HepG2 (cell line): ENCODE measurements around the gene ZDHHC11. TPM values are rescaled to one million over a fixed set of nuclear protein-coding genes. Genes with fewer than 3 reads are reported as not detected.

Source experiments
- ARHGAP35 ChIP-seq: sonication (generic); formaldehyde crosslinking; IDR thresholded peaks from 2 replicates; pipeline ENCODE4 v1.9.0; 2022; ENCODE audit warnings: mild to moderate bottlenecking, inconsistent platforms, moderate library complexity, missing genetic modification reagents, borderline replicate concordance
- ATF7 ChIP-seq, 2 experiments: fragments of 450-650 bp in 1 of 2; sonication (generic) in 1 of 2; formaldehyde crosslinking in 1 of 2; IDR thresholded peaks; 2 replicates each; pipeline versions ENCODE4 v1.4.0 to v1.6.1; 2016 to 2020; ENCODE audit warnings: antibody characterized with exemption in 1 of 2, mild to moderate bottlenecking in 1 of 2, missing genetic modification reagents in 1 of 2
- CHD4 ChIP-seq: fragments of 200-600 bp; sonication (generic); IDR thresholded peaks from 2 replicates; pipeline ENCODE4 v1.7.0; 2017; ENCODE audit warnings: mild to moderate bottlenecking, low read length, borderline replicate concordance
- EED ChIP-seq: sonication (generic); formaldehyde crosslinking; IDR thresholded peaks from 2 replicates; pipeline ENCODE4 v1.5.0; 2020; ENCODE audit warnings: mild to moderate bottlenecking, missing genetic modification reagents
- ELF3 ChIP-seq: IDR thresholded peaks from 2 replicates; pipeline ENCODE4 v1.6.1; 2016; ENCODE audit warnings: missing genetic modification reagents, missing compliant biosample characterization
- FOXO1 ChIP-seq: sonication (generic); formaldehyde crosslinking; IDR thresholded peaks from 2 replicates; pipeline ENCODE4 v1.4.0; 2020; ENCODE audit warnings: missing genetic modification reagents
- GATAD2A ChIP-seq: IDR thresholded peaks from 2 replicates; pipeline ENCODE4 v1.6.1; 2016
- GFI1 ChIP-seq: sonication (generic); formaldehyde crosslinking; IDR thresholded peaks from 2 replicates; pipeline ENCODE4 v1.5.0; 2020; ENCODE audit warnings: missing genetic modification reagents, mild to moderate bottlenecking, borderline replicate concordance
- GZF1 ChIP-seq: sonication (generic); formaldehyde crosslinking; IDR thresholded peaks from 2 replicates; pipeline ENCODE4 v1.5.1; 2020; ENCODE audit warnings: mild to moderate bottlenecking, missing genetic modification reagents
- HMGA1 ChIP-seq: sonication (generic); formaldehyde crosslinking; conservative IDR thresholded peaks from 2 replicates; pipeline ENCODE4 v1.4.0; 2020; ENCODE audit warnings: missing genetic modification reagents
- KDM6A ChIP-seq: IDR thresholded peaks from 2 replicates; pipeline ENCODE4 v1.6.1; 2016; ENCODE audit warnings: low read depth
- NR2F1 ChIP-seq, 2 experiments: fragments of 450-650 bp in 1 of 2; formaldehyde crosslinking in 1 of 2; IDR thresholded peaks; 2 replicates each; pipeline versions ENCODE4 v1.5.0 to v1.6.1; 2016 to 2020; ENCODE audit warnings: mild to moderate bottlenecking in 1 of 2, missing compliant biosample characterization in 1 of 2, missing genetic modification reagents in 1 of 2, moderate library complexity in 1 of 2
- NRL ChIP-seq: sonication (generic); formaldehyde crosslinking; IDR thresholded peaks from 2 replicates; pipeline ENCODE4 v1.5.0; 2020; ENCODE audit warnings: missing genetic modification reagents, mild to moderate bottlenecking, moderate library complexity, borderline replicate concordance
- PAF1 ChIP-seq: IDR thresholded peaks from 2 replicates; pipeline ENCODE4 v1.6.1; 2016; ENCODE audit warnings: missing genetic modification reagents, missing compliant biosample characterization
- PITX1 ChIP-seq: sonication (generic); formaldehyde crosslinking; IDR thresholded peaks from 2 replicates; pipeline ENCODE4 v1.5.1; 2020; ENCODE audit warnings: mild to moderate bottlenecking, missing genetic modification reagents
- RFX3 ChIP-seq: IDR thresholded peaks from 2 replicates; pipeline ENCODE4 v1.6.1; 2016; ENCODE audit warnings: missing biosample characterization, missing genetic modification reagents
- RNF2 ChIP-seq: fragments of 450-650 bp; conservative IDR thresholded peaks from 2 replicates; pipeline ENCODE4 v1.6.1; 2016; ENCODE audit warnings: low read depth
- TBP ChIP-seq: sonication (generic); formaldehyde crosslinking; IDR thresholded peaks from 2 replicates; pipeline ENCODE4 v1.5.0; 2020; ENCODE audit warnings: missing genetic modification reagents
- TBX2 ChIP-seq: sonication (generic); formaldehyde crosslinking; IDR thresholded peaks from 2 replicates; pipeline ENCODE4 v1.5.0; 2020; ENCODE audit warnings: missing genetic modification reagents, mild to moderate bottlenecking, borderline replicate concordance
- ZBTB26 ChIP-seq: IDR thresholded peaks from 2 replicates; pipeline ENCODE4 v1.6.1; 2016; ENCODE audit warnings: missing compliant biosample characterization, missing genetic modification reagents, borderline replicate concordance
- ZBTB43 ChIP-seq: sonication (generic); formaldehyde crosslinking; conservative IDR thresholded peaks from 2 replicates; pipeline ENCODE4 v1.4.0; 2020; ENCODE audit warnings: missing genetic modification reagents
- ZFP90 ChIP-seq: sonication (generic); formaldehyde crosslinking; IDR thresholded peaks from 2 replicates; pipeline ENCODE4 v1.8.0; 2022; ENCODE audit warnings: missing genetic modification reagents, mild to moderate bottlenecking, inconsistent platforms, borderline replicate concordance
- ZFX ChIP-seq: sonication (generic); formaldehyde crosslinking; IDR thresholded peaks from 2 replicates; pipeline ENCODE4 v1.4.0; 2020; ENCODE audit warnings: mild to moderate bottlenecking, low read depth, missing genetic modification reagents, moderate library complexity
- ZNF3 ChIP-seq: IDR thresholded peaks from 2 replicates; pipeline ENCODE4 v1.7.0; 2017; ENCODE audit warnings: inconsistent platforms
- ZNF350 ChIP-seq: sonication (generic); formaldehyde crosslinking; IDR thresholded peaks from 2 replicates; pipeline ENCODE4 v1.4.0; 2020; ENCODE audit warnings: mild to moderate bottlenecking, low read depth, missing genetic modification reagents, borderline replicate concordance
- ZNF510 ChIP-seq: sonication (generic); formaldehyde crosslinking; IDR thresholded peaks from 2 replicates; pipeline ENCODE4 v1.4.0; 2020; ENCODE audit warnings: low read depth, mild to moderate bottlenecking, missing genetic modification reagents
- ZNF605 ChIP-seq: sonication (generic); formaldehyde crosslinking; IDR thresholded peaks from 2 replicates; pipeline ENCODE4 v1.8.0; 2022; ENCODE audit warnings: mild to moderate bottlenecking, missing genetic modification reagents
- ZNF670 ChIP-seq: sonication (generic); formaldehyde crosslinking; IDR thresholded peaks from 2 replicates; pipeline ENCODE4 v1.8.0; 2022; ENCODE audit warnings: mild to moderate bottlenecking, missing genetic modification reagents, borderline replicate concordance
- ZNF775 ChIP-seq: sonication (generic); formaldehyde crosslinking; IDR thresholded peaks from 2 replicates; pipeline ENCODE4 v1.4.0; 2020; ENCODE audit warnings: missing genetic modification reagents, mild to moderate bottlenecking, moderate library complexity, borderline replicate concordance
- ZNF878 ChIP-seq: sonication (generic); formaldehyde crosslinking; IDR thresholded peaks from 2 replicates; pipeline ENCODE4 v1.8.1; 2023; ENCODE audit warnings: mild to moderate bottlenecking, missing genetic modification reagents, moderate library complexity
- polyA plus RNA-seq, 8 experiments: library from polyadenylated mRNA; depleted of rRNA in 3 of 8; stranded (reverse) in 7 of 8; unstranded in 1 of 8; fragments of >200 nt; fragmentation: Illumina TruSeq in 4 of 8; extraction: Trizol in 4 of 8; gene quantifications; 2 replicates each; pipeline versions ENCODE4 v1.2.1 to v1.2.3, GENCODE V29; 2011 to 2016; ENCODE audit warnings: low read depth in 4 of 8, missing spikeins in 1 of 8, mixed read lengths in 1 of 8; ENCODE audit not compliant: insufficient read depth in 1 of 8
- total RNA-seq, 5 experiments: library from RNA; depleted of rRNA; stranded (reverse); fragments of >200 nt; fragmentation: Illumina TruSeq; extraction: Trizol; gene quantifications; 2 replicates each; pipeline ENCODE4 v1.2.3, GENCODE V29; 2016; ENCODE audit warnings: low read depth in 1 of 5

ZDHHC11 gene
- total and polyA plus RNA-seq, 2 of the 13 experiments (the other 11 are each of a cell fraction or from before 2014, with no cell fraction given) = 2.1 to 4.0 TPM

- TF ChIP-seq ZBTB26 (CRISPR knock-in tag) = no peak
- TF ChIP-seq ZFP90 (CRISPR knock-in tag) = no peak
- TF ChIP-seq ATF7 (IDR thresholded peaks at IDR 0.05) = no peak
- TF ChIP-seq ATF7 (CRISPR knock-in tag; IDR thresholded peaks at IDR 0.05) = 0 out of 2 replicates have a peak, but pooled peaks have one; percentile 19
- no peak for TF ChIP-seq ZNF510
- TF ChIP-seq NRL (CRISPR knock-in tag) = 0 out of 2 replicates have a peak, but pooled peaks have one; percentile 32
- no peak for TF ChIP-seq ZNF670 (CRISPR knock-in tag)
- 0 out of 2 replicates have a peak, but pooled peaks have one; percentile 12 for TF ChIP-seq KDM6A (CRISPR knock-in tag)
- TF ChIP-seq GFI1 = 0 out of 2 replicates have a peak, but pooled peaks have one; percentile 42
- no peak for TF ChIP-seq HMGA1 (CRISPR knock-in tag)
- no peak for TF ChIP-seq EED (CRISPR knock-in tag)
- TF ChIP-seq FOXO1 = no peak; the same call in 1 of the 2 replicates
- TF ChIP-seq ZNF775 = no peak
- TF ChIP-seq ARHGAP35 (CRISPR knock-in tag) = peak; percentile 24; the same call in 1 of the 2 replicates
- TF ChIP-seq RNF2 = peak; percentile 92
- TF ChIP-seq NR2F1 (CRISPR knock-in tag; IDR thresholded peaks at IDR 0.05) = peak in 1 of 2 experiments; percentile 33; a peak in 2 of 4 replicates
- no peak for TF ChIP-seq CHD4
- no peak for TF ChIP-seq ZNF350 (CRISPR knock-in tag)
- TF ChIP-seq ELF3 (CRISPR knock-in tag) = 0 out of 2 replicates have a peak, but pooled peaks have one; percentile 10
- 0 out of 2 replicates have a peak, but pooled peaks have one; percentile 23 for TF ChIP-seq ZFX
- 0 out of 2 replicates have a peak, but pooled peaks have one; percentile 31 for TF ChIP-seq ZBTB43 (CRISPR knock-in tag)
- TF ChIP-seq GATAD2A (CRISPR knock-in tag) = peak; percentile 50; the same call in 1 of the 2 replicates
- peak; percentile 52; the same call in 1 of the 2 replicates for TF ChIP-seq TBX2 (CRISPR knock-in tag)
- no peak for TF ChIP-seq PITX1
- TF ChIP-seq ZNF605 (CRISPR knock-in tag) = peak; percentile 21; the same call in 1 of the 2 replicates
- peak; percentile 83 for TF ChIP-seq RFX3
- TF ChIP-seq ZNF3 (CRISPR knock-in tag) = no peak
- no peak for TF ChIP-seq ZNF878 (CRISPR knock-in tag)
- no peak for TF ChIP-seq GZF1 (CRISPR knock-in tag)
- no peak for TF ChIP-seq PAF1 (CRISPR knock-in tag)
- no peak for TF ChIP-seq TBP
Observed at GRCh38 chr5:759111-759751, 91.6 kb downstream of the ZDHHC11 start (continued).
